Liver (tissue), 9 donors: ENCODE data around the gene TRIM14. TPM values are rescaled to one million over a fixed set of nuclear protein-coding genes. Genes with fewer than 3 reads are reported as not detected.

Source experiments
- DNase-seq: peaks from one replicate; pipeline ENCODE4 v3.0.0-alpha.2; 2017; ENCODE audit warnings: low spot score
- H3K27ac ChIP-seq, 2 donors: one replicate each; pipeline ENCODE4 v1.7.0; 2013; ENCODE audit warnings: inconsistent platforms in 2 of 2, low read length in 2 of 2, control low read depth in 1 of 2, low read depth in 1 of 2, mild to moderate bottlenecking in 1 of 2
- H3K27me3 ChIP-seq, 4 donors: one replicate each; pipeline versions ENCODE4 v1.6.1 to v1.7.0; 2013; ENCODE audit warnings: low read length in 3 of 4, inconsistent platforms in 1 of 4, mild to moderate bottlenecking in 1 of 4, moderate library complexity in 1 of 4; ENCODE audit not compliant: control insufficient read depth in 4 of 4, insufficient read depth in 4 of 4
- H3K36me3 ChIP-seq, 4 donors: one replicate each; pipeline versions ENCODE4 v1.6.1 to v1.7.0; 2013; ENCODE audit warnings: low read length in 3 of 4, mild to moderate bottlenecking in 3 of 4, low read depth in 1 of 4, moderate library complexity in 1 of 4; ENCODE audit not compliant: control insufficient read depth in 4 of 4, insufficient read depth in 3 of 4
- H3K4me1 ChIP-seq, 4 donors: one replicate each; pipeline versions ENCODE4 v1.6.1 to v1.7.0; 2013; ENCODE audit warnings: low read length in 3 of 4, mild to moderate bottlenecking in 3 of 4, moderate library complexity in 1 of 4; ENCODE audit not compliant: control insufficient read depth in 4 of 4, insufficient read depth in 4 of 4
- H3K4me3 ChIP-seq, 3 donors: one replicate each; pipeline versions ENCODE4 v1.6.1 to v1.7.0; 2013; ENCODE audit warnings: low read length in 3 of 3, control low read depth in 1 of 3, low read depth in 1 of 3, mild to moderate bottlenecking in 1 of 3
- H3K9ac ChIP-seq, 2 donors: one replicate each; pipeline ENCODE4 v1.7.0; 2013; ENCODE audit warnings: low read length in 2 of 2, mild to moderate bottlenecking in 2 of 2, moderate library complexity in 2 of 2, control low read depth in 1 of 2, low read depth in 1 of 2
- H3K9me3 ChIP-seq, 4 donors: one replicate each; pipeline versions ENCODE4 v1.6.1 to v1.7.0; 2013; ENCODE audit warnings: low read length in 3 of 4; ENCODE audit not compliant: control insufficient read depth in 4 of 4
- ATF3 ChIP-seq: IDR thresholded peaks from 2 replicates; pipeline ENCODE4 v1.6.1; 2016; ENCODE audit warnings: antibody characterized with exemption
- CTCF ChIP-seq: fragments of 150-350 bp; IDR thresholded peaks from 2 replicates; pipeline ENCODE4 v1.5.1; 2017; ENCODE audit warnings: improper control_type of control experiment, low read depth, low read length; ENCODE audit not compliant: missing input control
- EGR1 ChIP-seq, 2 donors: IDR thresholded peaks; 2 replicates each; pipeline ENCODE4 v1.6.1; 2016 to 2018; ENCODE audit warnings: antibody characterized with exemption in 2 of 2, low read depth in 2 of 2
- FOXA1 ChIP-seq: IDR thresholded peaks from 2 replicates; pipeline ENCODE4 v1.6.1; 2016; ENCODE audit warnings: antibody characterized with exemption
- FOXA2 ChIP-seq: IDR thresholded peaks from 2 replicates; pipeline ENCODE4 v1.6.1; 2016; ENCODE audit warnings: antibody characterized with exemption
- GABPA ChIP-seq, 2 donors: IDR thresholded peaks in 1 of 2; conservative IDR thresholded peaks in 1 of 2; 2 replicates each; pipeline ENCODE4 v1.6.1; 2016; ENCODE audit warnings: antibody characterized with exemption in 2 of 2, mild to moderate bottlenecking in 1 of 2, moderate library complexity in 1 of 2
- HNF4A ChIP-seq, 2 donors: conservative IDR thresholded peaks; 2 replicates each; pipeline ENCODE4 v1.6.1; 2016; ENCODE audit warnings: antibody characterized with exemption in 2 of 2, mild to moderate bottlenecking in 2 of 2
- HNF4G ChIP-seq: IDR thresholded peaks from 2 replicates; pipeline ENCODE4 v1.6.1; 2016; ENCODE audit warnings: antibody characterized with exemption
- JUND ChIP-seq, 2 donors: IDR thresholded peaks; 2 replicates each; pipeline ENCODE4 v1.6.1; 2016; ENCODE audit warnings: antibody characterized with exemption in 2 of 2
- MAX ChIP-seq: IDR thresholded peaks from 2 replicates; pipeline ENCODE4 v1.6.1; 2016; ENCODE audit warnings: antibody characterized with exemption
- NR2F2 ChIP-seq: IDR thresholded peaks from 2 replicates; pipeline ENCODE4 v1.6.1; 2016; ENCODE audit warnings: antibody characterized with exemption
- RAD21 ChIP-seq, 2 donors: IDR thresholded peaks; 2 replicates each; pipeline ENCODE4 v1.6.1; 2016; ENCODE audit warnings: antibody characterized with exemption in 2 of 2, mild to moderate bottlenecking in 2 of 2
- REST ChIP-seq: IDR thresholded peaks from 2 replicates; pipeline ENCODE4 v1.6.1; 2016; ENCODE audit warnings: antibody characterized with exemption, mild to moderate bottlenecking
- RXRA ChIP-seq, 2 donors: IDR thresholded peaks; 2 replicates each; pipeline ENCODE4 v1.6.1; 2017 to 2018; ENCODE audit warnings: antibody characterized with exemption in 2 of 2, mild to moderate bottlenecking in 1 of 2
- SP1 ChIP-seq: IDR thresholded peaks from 2 replicates; pipeline ENCODE4 v1.6.1; 2018; ENCODE audit warnings: antibody characterized with exemption, mild to moderate bottlenecking
- TAF1 ChIP-seq: conservative IDR thresholded peaks from 2 replicates; pipeline ENCODE4 v1.6.1; 2016; ENCODE audit warnings: antibody characterized with exemption, mild to moderate bottlenecking
- YY1 ChIP-seq: IDR thresholded peaks from 2 replicates; pipeline ENCODE4 v1.6.1; 2016; ENCODE audit warnings: antibody characterized with exemption, mild to moderate bottlenecking
- ZBTB33 ChIP-seq: IDR thresholded peaks from 2 replicates; pipeline ENCODE4 v1.6.1; 2016; ENCODE audit warnings: antibody characterized with exemption
- WGBS: extraction: QIAGEN DNeasy Blood & Tissue Kit; methylation state at CpG from one replicate; pipeline ENCODE4 v1.1.7; 2013; 5-methylcytosine and 5-hydroxymethylcytosine counted together
- polyA plus RNA-seq, 2 donors: library from polyadenylated mRNA; stranded (reverse) in 1 of 2; unstranded in 1 of 2; fragments of 200-250 nt in 1 of 2; fragments of >200 nt in 1 of 2; fragmentation: Nextera tagmentation in 1 of 2; extraction: Ambion mirVana in 1 of 2; gene quantifications; one replicate each; pipeline versions ENCODE4 v1.2.1 to v1.2.3, GENCODE V29; 2013 to 2015
- total RNA-seq, 2 donors: library from RNA; depleted of rRNA; stranded (reverse); fragments of >200 nt; gene quantifications; one replicate each; pipeline ENCODE4 v1.2.3, GENCODE V29; 2014
- donor health status: healthy.
- donor health status: healthy.
- donor health status: healthy.
- donor health status: healthy.
- donor health status: healthy.

Gene TRIM14
- total and polyA plus RNA-seq, 4 donors: 15.2 to 22.0 (median 17.8) TPM

- DNase-seq: no peak
- TF ChIP-seq GABPA (IDR thresholded peaks at IDR 0.05 in 1 of 2, conservative IDR thresholded peaks at IDR 0.05 in 1 of 2): peak; percentile 55 to 86
- TF ChIP-seq YY1: peak; percentile 58
- peak; percentile 65 for TF ChIP-seq REST
- TF ChIP-seq SP1: peak; percentile 96
- TF ChIP-seq MAX: peak; percentile 98
- peak; percentile 62 for TF ChIP-seq ATF3
- peak; percentile 93 to 95 for TF ChIP-seq RXRA (IDR thresholded peaks at IDR 0.05)
- peak; percentile 99 for TF ChIP-seq NR2F2
- TF ChIP-seq TAF1: no peak
- TF ChIP-seq JUND (IDR thresholded peaks at IDR 0.05): peak; percentile 76 to 81
- TF ChIP-seq CTCF: no peak
- TF ChIP-seq HNF4G: peak; percentile 94
- no peak for TF ChIP-seq ZBTB33
- peak; percentile 64 for TF ChIP-seq FOXA1
- peak; percentile 97 for TF ChIP-seq HNF4A (conservative IDR thresholded peaks at IDR 0.05)
- peak; percentile 31 for TF ChIP-seq FOXA2
- peak; percentile 47 to 61 for TF ChIP-seq RAD21 (IDR thresholded peaks at IDR 0.05)
- peak; percentile 59 to 87 for TF ChIP-seq EGR1 (IDR thresholded peaks at IDR 0.05; ENCODE audit: low read depth in 2 of 2)
- Histone ChIP-seq H3K36me3 (no peaks in the 10 kb centered on the region), H3K4me1 (peaks cover 12 to 46% (median 36%) of the 10 kb centered on the region in 4 donors), H3K9me3 (no peaks in the 10 kb centered on the region), H3K4me3 (no peak overlapping the region), H3K27me3 (no peaks in the 10 kb centered on the region), H3K9ac (no peak overlapping the region), H3K27ac (peak overlapping the region; percentile 40 to 58)
- WGBS: 38% methylated on average over 13 of the region's 13 CpGs
These were observed 23.3 kb upstream of the TRIM14 start for GRCh38 chr9:98142182-98142907.
